Stimulated activated naive CD4-positive, alpha-beta T cell treated with Interleukin-2 at 50 U/mL for 16 hours (primary cell): ENCODE measurements around the gene GREB1.

Source experiments
- DNase-seq: peaks from one replicate; lab custom pipeline; 2025; lab: John Stamatoyannopoulos, UW

GREB1 gene

GRCh38 chr2:11537951-11538350 lies 4.1 kb downstream of the GREB1 start:
- no peak for DNase-seq

- DNase-seq: no peak
Observed at GRCh38 chr2:11539317-11540147, 5.7 kb downstream of the GREB1 start.

GRCh38 chr2:11540148-11540995 lies 6.5 kb downstream of the GREB1 start:
- DNase-seq: no peak

GRCh38 chr2:11540996-11541692 lies 7.3 kb downstream of the GREB1 start:
- no peak for DNase-seq

- no peak for DNase-seq
Observed at GRCh38 chr2:11541693-11542274, 7.9 kb downstream of the GREB1 start.

- DNase-seq: no peak
Observed at GRCh38 chr2:11542275-11542819, 8.5 kb downstream of the GREB1 start.

GRCh38 chr2:11543337-11544216 lies 9.7 kb downstream of the GREB1 start:
- no peak for DNase-seq

GRCh38 chr2:11546072-11546471 lies 12.2 kb downstream of the GREB1 start:
- no peak for DNase-seq

GRCh38 chr2:11547912-11548497 lies 14.2 kb downstream of the GREB1 start:
- DNase-seq: no peak

- DNase-seq: no peak
Observed at GRCh38 chr2:11550302-11550701, 16.5 kb downstream of the GREB1 start.

- DNase-seq: no peak
Observed at GRCh38 chr2:11550901-11551568, 17.2 kb downstream of the GREB1 start.

GRCh38 chr2:11551569-11552259 lies 17.9 kb downstream of the GREB1 start:
- no peak for DNase-seq

- no peak for DNase-seq
Observed at GRCh38 chr2:11552260-11552638, 18.4 kb downstream of the GREB1 start.

- no peak for DNase-seq
Observed at GRCh38 chr2:11553661-11554398, 20.0 kb downstream of the GREB1 start.

GRCh38 chr2:11554399-11554716 lies 20.5 kb downstream of the GREB1 start:
- no peak for DNase-seq

- DNase-seq: no peak
Observed at GRCh38 chr2:11556101-11556806, 22.4 kb downstream of the GREB1 start.

- DNase-seq: no peak
Observed at GRCh38 chr2:11558214-11558886, 24.5 kb downstream of the GREB1 start.
